GM19240 (cell line): ENCODE results near the gene KIAA2012.
A peak's percentile ranks its signal among the peaks of the same experiment; 100 is the strongest.
"Not testable (repeated sequence)": the region's sequence is repeated elsewhere in the genome, so short reads cannot be mapped to it uniquely, and the experiment has no call there.

Experiments used
- DNase-seq: peaks from one replicate; pipeline ENCODE4 v3.0.0; 2011; ENCODE audit warnings: low spot score; ENCODE audit not compliant: insufficient read length

Gene KIAA2012

GRCh38 chr2:202187570-202187969, 114.5 kb downstream of the KIAA2012 start:
- no peak for DNase-seq

GRCh38 chr2:202193305-202193704, 120.2 kb downstream of the KIAA2012 start:
- no peak for DNase-seq

- no peak for DNase-seq
These were observed 120.9 kb downstream of the KIAA2012 start for GRCh38 chr2:202193881-202194353.

GRCh38 chr2:202194418-202194817, 121.4 kb downstream of the KIAA2012 start:
- DNase-seq, result no peak

GRCh38 chr2:202196727-202197126, 123.7 kb downstream of the KIAA2012 start:
- DNase-seq, result no peak

- DNase-seq, result no peak
These were observed 128.4 kb downstream of the KIAA2012 start for GRCh38 chr2:202201220-202202160.

- no peak for DNase-seq
These were observed 130.3 kb downstream of the KIAA2012 start for GRCh38 chr2:202203348-202203747.

GRCh38 chr2:202204855-202205254, 131.8 kb downstream of the KIAA2012 start:
- no peak for DNase-seq

GRCh38 chr2:202208526-202208925, 135.5 kb downstream of the KIAA2012 start:
- no peak for DNase-seq

- DNase-seq, result no peak
These were observed 142.1 kb downstream of the KIAA2012 start for GRCh38 chr2:202215179-202215578.

- no peak for DNase-seq
These were observed 148.8 kb downstream of the KIAA2012 start for GRCh38 chr2:202221873-202222272.

- DNase-seq, result peak; percentile 5
These were observed 164.8 kb downstream of the KIAA2012 start for GRCh38 chr2:202237787-202238233.

- peak; percentile 81 for DNase-seq
These were observed 165.5 kb downstream of the KIAA2012 start, which contains the start of gene SUMO1 for GRCh38 chr2:202238234-202239197. TSS of gene SUMO1 (minus strand) at chr2:202238597. CDS start at chr2:202238451, 146 bp downstream.

GRCh38 chr2:202247710-202248109, 174.7 kb downstream of the KIAA2012 start:
- not testable (repeated sequence) for DNase-seq

GRCh38 chr2:202249521-202250253, 176.6 kb downstream of the KIAA2012 start:
- no peak for DNase-seq

- no peak for DNase-seq
These were observed 178.4 kb downstream of the KIAA2012 start for GRCh38 chr2:202251494-202251893.
